Heart right ventricle (tissue), 16 donors: ENCODE data around the gene PTPRG. TPM values are rescaled to one million over a fixed set of nuclear protein-coding genes. Genes with fewer than 3 reads are reported as not detected.
A peak's percentile ranks its signal among the peaks of the same experiment; 100 is the strongest.

ENCODE experiments used
- ATAC-seq, 8 donors: fragments of 200-7000 bp; cut with Tn5 transposase; one replicate each; pipeline ENCODE4 v1.9.1; 2020; ENCODE audit warnings: mild to moderate bottlenecking in 8 of 8, moderate library complexity in 8 of 8, moderate number of reproducible peaks in 1 of 8
- DNase-seq, 2 donors: peaks; one replicate each; pipeline ENCODE4 v3.0.0-alpha.2; 2020
- H3K27ac ChIP-seq, 10 donors: fragments of 200-600 bp; sonication (generic) in 2 of 10; one replicate each; pipeline versions ENCODE4 v1.5.0 to v1.8.0; 2020 to 2022; ENCODE audit warnings: mild to moderate bottlenecking in 3 of 10
- H3K27me3 ChIP-seq, 7 donors: fragments of 200-600 bp; one replicate each; pipeline ENCODE4 v1.8.0; 2021 to 2022; ENCODE audit warnings: mild to moderate bottlenecking in 2 of 7
- H3K36me3 ChIP-seq, 9 donors: fragments of 200-600 bp; sonication (generic) in 1 of 9; one replicate each; pipeline versions ENCODE4 v1.5.0 to v1.8.0; 2020 to 2022; ENCODE audit warnings: mild to moderate bottlenecking in 2 of 9
- H3K4me1 ChIP-seq, 9 donors: fragments of 200-600 bp; sonication (generic) in 1 of 9; one replicate each; pipeline versions ENCODE4 v1.5.0 to v1.8.0; 2020 to 2022; ENCODE audit warnings: mild to moderate bottlenecking in 4 of 9
- H3K4me3 ChIP-seq, 10 donors: fragments of 200-600 bp; sonication (generic) in 2 of 10; one replicate each; pipeline versions ENCODE4 v1.5.0 to v1.8.0; 2020 to 2022; ENCODE audit warnings: mild to moderate bottlenecking in 7 of 10, moderate library complexity in 2 of 10
- H3K9me3 ChIP-seq, 11 donors: fragments of 200-600 bp in 10 of 11; sonication (generic) in 2 of 11; one replicate each; pipeline versions ENCODE4 v1.5.0 to v1.8.0; 2013 to 2022; ENCODE audit warnings: mild to moderate bottlenecking in 2 of 11, control low read depth in 1 of 11, moderate library complexity in 1 of 11
- WGBS, 2 donors: extraction: QIAGEN DNeasy Blood & Tissue Kit; methylation state at CpG; one replicate each; pipeline ENCODE4 v1.1.7; 2013; ENCODE audit warnings: inconsistent platforms in 1 of 2; 5-methylcytosine and 5-hydroxymethylcytosine counted together
- intact Hi-C, 10 donors: fragments of 100-400 bp; cut with DNase I; formaldehyde crosslinking; loops; one replicate each; pipeline versions ENCODE4 v1.11.1 to v1.14.2; 2022
- polyA plus RNA-seq, 2 donors: library from polyadenylated mRNA; stranded (reverse); fragments of 200-250 nt; gene quantifications; one replicate each; pipeline ENCODE4 v1.2.3, GENCODE V29; 2013
- total RNA-seq, 10 donors: library from RNA; stranded (reverse); fragmentation: NEBNext Ultra II Directional in 3 of 10; extraction: Animal tissue kit (Norgen Biotek cat#: 25700) in 3 of 10; gene quantifications; one replicate each; pipeline versions ENCODE4 v1.2.1 to v1.2.4, GENCODE V29; 2021 to 2023
- TF ChIP-seq, protein P1 (sequence below), 9 donors: fragments of 200-600 bp; sonication (generic) in 2 of 9; IDR thresholded peaks; one replicate each; pipeline versions ENCODE4 v1.5.0 to v1.8.0; 2021 to 2022; ENCODE audit warnings: antibody characterized with exemption in 9 of 9, mild to moderate bottlenecking in 5 of 9, moderate library complexity in 1 of 9
- donor health status: Arrhythmogenic right ventricular cardiomyopathy.
- donor health status: ischemic (EF 13 %, LVEDD 7.1; RV severe dilation, severe dysfunction).
- donor health status: healthy with polysubstance abuse.
- donor health status: DM: no; HTN: yes; CAD: no.
- donor health status: DM: no; HTN: no; CAD: no.
- donor health status: ischemic (EF 25% LVEDD 6.9; RV normal size, moderate dysfunction).
- donor health status: ischemic (EF 25% LVEDD 5.7; RV mildly dilated, moderate dysfunction).
- donor health status: healthy.
- donor health status: DM: yes; HTN: yes; CAD: no.
- donor health status: Ischemic cardiomyopathy.
- donor health status: ischemic (EF 35%, LVEDD 5.7; RV mildly dilated, moderate dysfunction).
- donor health status: nonischemic (EF 11% LVEDD 7.7; RV severe dilation, severe dysfunction).
- donor health status: DM: yes; HTN: yes; CAD: no.
- donor health status: PGD.
- donor health status: ischemic (EF 29% LVEDD 5.4; RV normal size, mild dysfunction).
- donor health status: nonischemic (EF 23%, LVEDD 6.1; RV moderate dilation, normal function).

PTPRG gene
- total and polyA plus RNA-seq, 12 donors, result 10.1 to 38.3 (median 32.6) TPM

DNA sequence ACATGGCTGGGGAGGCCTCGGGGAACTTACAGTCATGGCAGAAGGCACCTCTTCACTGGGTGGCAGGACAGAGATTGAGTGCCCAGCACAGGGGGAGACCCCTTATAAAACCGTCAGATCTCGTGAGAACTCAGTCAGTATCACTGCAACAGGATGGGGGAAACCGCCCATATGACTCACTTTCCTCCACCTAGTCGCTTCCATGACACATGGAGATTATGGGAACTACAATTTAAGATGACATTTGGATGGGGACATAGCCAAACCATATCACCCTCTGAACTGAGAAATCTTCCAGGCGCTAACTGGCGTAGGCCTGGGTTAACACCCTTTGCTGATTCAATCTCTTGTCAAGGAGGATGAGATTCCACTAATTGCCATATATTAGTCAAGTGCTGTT lies 419.7 kb downstream of the PTPRG start:
- intact Hi-C loops, result no loop called here
- Histone ChIP-seq H3K4me1 (peaks cover 3 to 77% (median 43%) of the 10 kb centered on the region in 9 donors), H3K36me3 (no peaks in the 10 kb centered on the region), H3K27me3 (no peaks in the 10 kb centered on the region), H3K27ac (peak overlapping the region in 1 of 10 donors; percentile 47), H3K9me3 (no peaks in the 10 kb centered on the region), H3K4me3 (no peak overlapping the region)
- WGBS, 2 donors, result 94 to 95% methylated on average over 7 of the region's 7 CpGs
- ATAC-seq, result peak in 2 of 8 donors; percentile 25 to 39
- DNase-seq, result no peak
- TF ChIP-seq, protein P1, sequence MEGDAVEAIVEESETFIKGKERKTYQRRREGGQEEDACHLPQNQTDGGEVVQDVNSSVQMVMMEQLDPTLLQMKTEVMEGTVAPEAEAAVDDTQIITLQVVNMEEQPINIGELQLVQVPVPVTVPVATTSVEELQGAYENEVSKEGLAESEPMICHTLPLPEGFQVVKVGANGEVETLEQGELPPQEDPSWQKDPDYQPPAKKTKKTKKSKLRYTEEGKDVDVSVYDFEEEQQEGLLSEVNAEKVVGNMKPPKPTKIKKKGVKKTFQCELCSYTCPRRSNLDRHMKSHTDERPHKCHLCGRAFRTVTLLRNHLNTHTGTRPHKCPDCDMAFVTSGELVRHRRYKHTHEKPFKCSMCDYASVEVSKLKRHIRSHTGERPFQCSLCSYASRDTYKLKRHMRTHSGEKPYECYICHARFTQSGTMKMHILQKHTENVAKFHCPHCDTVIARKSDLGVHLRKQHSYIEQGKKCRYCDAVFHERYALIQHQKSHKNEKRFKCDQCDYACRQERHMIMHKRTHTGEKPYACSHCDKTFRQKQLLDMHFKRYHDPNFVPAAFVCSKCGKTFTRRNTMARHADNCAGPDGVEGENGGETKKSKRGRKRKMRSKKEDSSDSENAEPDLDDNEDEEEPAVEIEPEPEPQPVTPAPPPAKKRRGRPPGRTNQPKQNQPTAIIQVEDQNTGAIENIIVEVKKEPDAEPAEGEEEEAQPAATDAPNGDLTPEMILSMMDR (IDR thresholded peaks at IDR 0.05), result no peak

DNA sequence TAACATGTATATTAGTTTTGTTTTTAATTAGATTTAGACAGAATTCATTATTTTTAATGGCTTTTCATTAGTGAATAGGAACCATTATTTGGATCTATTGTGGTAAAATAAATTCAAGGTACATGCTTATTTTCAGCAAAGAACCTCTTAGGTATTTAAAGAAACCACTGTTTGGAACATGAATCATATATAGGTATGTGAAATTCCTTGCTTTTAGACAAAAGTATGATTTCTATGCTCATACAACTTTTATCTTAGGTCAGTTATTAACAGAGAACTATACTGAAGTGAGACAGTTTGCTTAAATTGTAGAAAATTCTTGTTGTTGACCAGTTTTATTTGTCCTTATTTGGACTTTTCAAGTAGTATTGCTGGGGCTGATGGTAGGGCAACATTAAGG lies 422.1 kb downstream of the PTPRG start:
- H3K4me1 ChIP-seq, result peaks cover 0 to 71% (median 29%) of the 10 kb centered on the region in 9 donors
- no peak overlapping the region for H3K27ac ChIP-seq

DNA sequence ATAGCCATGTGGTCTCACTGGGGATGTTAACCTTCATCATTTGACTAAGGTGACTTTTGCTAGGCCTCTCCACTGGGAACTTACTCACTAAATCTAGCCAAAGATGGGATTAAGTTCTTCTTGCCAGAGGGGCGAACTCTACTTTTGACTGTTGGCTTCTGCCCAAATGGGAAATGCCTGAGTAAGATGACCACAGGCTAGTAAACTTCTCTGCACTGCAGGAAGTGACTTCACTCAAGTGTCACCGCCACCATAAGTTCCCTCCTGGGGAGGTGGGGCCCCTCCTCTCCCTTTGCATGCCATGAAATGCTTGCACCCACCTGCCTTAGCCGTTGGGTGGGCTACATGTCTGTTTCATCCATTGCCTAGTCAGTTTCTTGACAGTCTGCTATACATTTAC lies 423.6 kb downstream of the PTPRG start:
- intact Hi-C loops, result no loop called here
- no peaks in the 10 kb centered on the region for H3K9me3 ChIP-seq
- no peak overlapping the region for H3K4me3 ChIP-seq
- no peaks in the 10 kb centered on the region for H3K27me3 ChIP-seq
- H3K27ac ChIP-seq, result no peak overlapping the region
- ATAC-seq (peak in 3 of 8 donors; percentile 19 to 39 (median 24)), DNase-seq (no peak)
- peaks cover 0 to 68% (median 19%) of the 10 kb centered on the region in 9 donors for H3K4me1 ChIP-seq
- WGBS, 2 donors, result 44 to 54% methylated on average over 3 of the region's 3 CpGs
- peaks cover 0 to under 1% (median 0%) of the 10 kb centered on the region in 9 donors for H3K36me3 ChIP-seq
- TF ChIP-seq, protein P1 (IDR thresholded peaks at IDR 0.05), result no peak

More for the DNA sequence above, 422.1 kb downstream of the PTPRG start:
- TF ChIP-seq, protein P1 (IDR thresholded peaks at IDR 0.05), result no peak
- Histone ChIP-seq H3K4me3 (no peak overlapping the region), H3K9me3 (no peaks in the 10 kb centered on the region), H3K36me3 (no peaks in the 10 kb centered on the region), H3K27me3 (no peaks in the 10 kb centered on the region)
- DNase-seq (no peak), ATAC-seq (no peak)
- intact Hi-C loops, result no loop called here

DNA sequence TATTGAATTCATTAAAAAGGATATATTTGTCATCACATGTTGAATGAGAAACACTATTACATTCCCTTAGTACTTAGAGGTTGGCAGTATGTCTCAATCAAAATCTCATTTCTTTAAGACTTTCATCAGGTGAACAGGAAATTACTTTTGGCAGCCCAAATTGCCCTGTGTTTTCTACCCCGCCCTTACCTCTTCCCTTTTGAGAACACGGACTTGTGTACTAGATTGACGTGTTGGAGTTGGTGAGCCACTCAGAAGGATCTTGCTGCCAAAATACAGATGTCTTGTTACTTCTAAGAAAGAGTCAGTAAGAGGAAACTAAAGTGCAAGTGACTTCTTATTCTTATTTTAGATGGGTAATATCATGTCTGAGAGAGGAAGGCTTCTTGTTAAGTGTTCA lies 425.1 kb downstream of the PTPRG start:
- no peak for DNase-seq
- Histone ChIP-seq H3K4me3 (no peak overlapping the region), H3K27ac (no peak overlapping the region), H3K4me1 (peaks cover 0 to 65% (median 13%) of the 10 kb centered on the region in 9 donors), H3K27me3 (no peaks in the 10 kb centered on the region), H3K9me3 (no peaks in the 10 kb centered on the region), H3K36me3 (peaks cover 0 to 8% (median 0%) of the 10 kb centered on the region in 9 donors)
- ATAC-seq, result no peak
- WGBS, 2 donors, result 73 to 75% methylated on average over 3 of the region's 3 CpGs
- intact Hi-C loops, result no loop called here
- TF ChIP-seq, protein P1 (IDR thresholded peaks at IDR 0.05), result no peak
